Kidney (tissue), 14 donors: ENCODE data around the gene TRIM9. TPM values are rescaled to one million over a fixed set of nuclear protein-coding genes. Genes with fewer than 3 reads are reported as not detected.

Experiments
- DNase-seq, 5 donors: peaks; one replicate each; pipeline ENCODE4 v3.0.0-alpha.2; 2013 to 2020
- FAIRE-seq: peaks from 2 replicates; lab custom pipeline; 2012; peaks lifted over from hg19 to GRCh38; lab: Jason Lieb, UNC
- H3K27ac ChIP-seq, 2 donors: one replicate each; pipeline ENCODE4 v1.7.0; 2013; ENCODE audit warnings: low read depth in 2 of 2, low read length in 2 of 2, inconsistent platforms in 1 of 2
- H3K27me3 ChIP-seq: one replicate; pipeline ENCODE4 v1.7.1; 2013; ENCODE audit warnings: low read length, inconsistent platforms; ENCODE audit not compliant: control insufficient read depth, insufficient read depth
- H3K36me3 ChIP-seq, 3 donors: one replicate each; pipeline versions ENCODE4 v1.7.0 to v1.7.1; 2013; ENCODE audit warnings: low read length in 3 of 3, control low read depth in 1 of 3, inconsistent platforms in 1 of 3; ENCODE audit not compliant: insufficient read depth in 3 of 3, control insufficient read depth in 2 of 3
- H3K4me1 ChIP-seq, 3 donors: one replicate each; pipeline versions ENCODE4 v1.7.0 to v1.7.1; 2013; ENCODE audit warnings: low read length in 3 of 3, inconsistent platforms in 1 of 3, low read depth in 1 of 3; ENCODE audit not compliant: control insufficient read depth in 2 of 3, insufficient read depth in 2 of 3
- H3K4me3 ChIP-seq, 3 donors: one replicate each; pipeline versions ENCODE4 v1.7.0 to v1.8.1; 2013; ENCODE audit warnings: low read length in 3 of 3, control low read depth in 1 of 3, inconsistent platforms in 1 of 3
- H3K9ac ChIP-seq, 3 donors: one replicate each; pipeline versions ENCODE4 v1.7.0 to v1.7.1; 2013; ENCODE audit warnings: low read length in 3 of 3, control low read depth in 1 of 3, inconsistent platforms in 1 of 3
- H3K9me3 ChIP-seq, 3 donors: one replicate each; pipeline versions ENCODE4 v1.7.0 to v1.7.1; 2013; ENCODE audit warnings: low read length in 3 of 3, control low read depth in 1 of 3, inconsistent platforms in 1 of 3; ENCODE audit not compliant: control insufficient read depth in 2 of 3, insufficient read depth in 1 of 3
- intact Hi-C: fragments of 100-400 bp; cut with DNase I; formaldehyde crosslinking; loops from one replicate; pipeline ENCODE4 v1.11.1; 2022
- polyA plus RNA-seq: library from polyadenylated mRNA; stranded (reverse); fragments of 350-450 nt; fragmentation: Illumina TruSeq; extraction: RNeasy Lipid Tissue Mini Kit (QIAGEN cat#74804); gene quantifications from one replicate; pipeline ENCODE4 v1.2.3, GENCODE V29; 2014; ENCODE audit warnings: low read depth, low replicate concordance; ENCODE audit not compliant: insufficient read depth
- total RNA-seq: library from RNA; stranded (reverse); fragmentation: NEBNext Ultra II Directional; extraction: Animal tissue kit (Norgen Biotek cat#: 25700); gene quantifications from one replicate; pipeline ENCODE4 v1.2.1, GENCODE V29; 2021
- TF ChIP-seq, protein P1 (sequence below): IDR thresholded peaks from 3 replicates; pipeline ENCODE4 v1.5.1; 2012; ENCODE audit warnings: mild to moderate bottlenecking, moderate library complexity, borderline replicate concordance; ENCODE audit not compliant: insufficient read depth; ENCODE audit errors: extremely low read depth
- donor health status: control.
- donor health status: control.
- donor health status: control.
- donor health status: control.
- donor health status: control.
- donor health status: DM: yes; HTN: yes; CAD: no.
- donor health status: Normal renal cell carcinoma (clear cell type).

TRIM9 gene
- total and polyA plus RNA-seq, 2 donors from 2014 or later = 0.67 to 2.0 TPM

DNA sequence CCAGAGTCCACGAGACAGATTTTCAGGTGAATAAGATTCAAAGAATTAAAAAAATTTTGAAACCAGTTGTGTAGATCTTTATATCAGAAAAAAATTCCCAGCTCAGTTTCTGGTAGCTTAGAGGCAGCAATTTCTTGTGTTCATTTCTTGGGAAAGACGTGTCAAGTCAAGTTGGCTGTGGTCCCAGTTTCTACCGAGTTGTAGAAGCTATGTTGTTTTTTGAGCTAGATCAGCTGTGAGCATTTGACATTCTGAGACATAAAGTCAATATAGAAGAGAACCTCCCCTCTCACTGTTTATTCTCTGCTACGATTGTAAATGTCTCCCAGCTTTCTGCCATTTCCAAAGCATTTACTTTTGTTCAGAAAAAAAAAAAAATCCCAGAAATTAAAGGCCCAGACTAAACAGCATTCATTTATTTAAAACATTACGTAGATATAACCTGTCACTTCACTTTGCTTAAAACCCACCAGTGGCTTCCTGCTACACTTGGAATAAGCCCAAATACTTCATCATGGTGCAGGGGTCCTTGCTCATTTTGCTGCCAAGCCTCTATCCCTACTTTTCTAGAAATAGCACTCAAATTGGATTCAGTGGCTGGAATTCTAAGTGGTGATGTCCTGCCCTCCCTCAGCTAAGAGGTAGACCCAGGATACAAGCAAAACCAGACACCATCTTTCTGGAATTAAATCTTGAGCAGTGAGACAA, 130.1 kb downstream of the TRIM9 start:
- H3K9me3 ChIP-seq = no peaks in the 10 kb centered on the region
- peak overlapping the region in 1 of 2 donors; percentile 37 for H3K27ac ChIP-seq
- H3K4me1 ChIP-seq = peaks cover 0 to 7% (median 0%) of the 10 kb centered on the region in 3 donors
- no peak overlapping the region for H3K4me3 ChIP-seq
- TF ChIP-seq, protein P1, sequence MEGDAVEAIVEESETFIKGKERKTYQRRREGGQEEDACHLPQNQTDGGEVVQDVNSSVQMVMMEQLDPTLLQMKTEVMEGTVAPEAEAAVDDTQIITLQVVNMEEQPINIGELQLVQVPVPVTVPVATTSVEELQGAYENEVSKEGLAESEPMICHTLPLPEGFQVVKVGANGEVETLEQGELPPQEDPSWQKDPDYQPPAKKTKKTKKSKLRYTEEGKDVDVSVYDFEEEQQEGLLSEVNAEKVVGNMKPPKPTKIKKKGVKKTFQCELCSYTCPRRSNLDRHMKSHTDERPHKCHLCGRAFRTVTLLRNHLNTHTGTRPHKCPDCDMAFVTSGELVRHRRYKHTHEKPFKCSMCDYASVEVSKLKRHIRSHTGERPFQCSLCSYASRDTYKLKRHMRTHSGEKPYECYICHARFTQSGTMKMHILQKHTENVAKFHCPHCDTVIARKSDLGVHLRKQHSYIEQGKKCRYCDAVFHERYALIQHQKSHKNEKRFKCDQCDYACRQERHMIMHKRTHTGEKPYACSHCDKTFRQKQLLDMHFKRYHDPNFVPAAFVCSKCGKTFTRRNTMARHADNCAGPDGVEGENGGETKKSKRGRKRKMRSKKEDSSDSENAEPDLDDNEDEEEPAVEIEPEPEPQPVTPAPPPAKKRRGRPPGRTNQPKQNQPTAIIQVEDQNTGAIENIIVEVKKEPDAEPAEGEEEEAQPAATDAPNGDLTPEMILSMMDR = no peak
- DNase-seq (peak in 3 of 5 donors; percentile 75 to 98 (median 92)), FAIRE-seq (peak; percentile 46)
- no peaks in the 10 kb centered on the region for H3K36me3 ChIP-seq
- H3K27me3 ChIP-seq = no peaks in the 10 kb centered on the region
- intact Hi-C loops = no loop called here
- H3K9ac ChIP-seq = no peak overlapping the region

DNA sequence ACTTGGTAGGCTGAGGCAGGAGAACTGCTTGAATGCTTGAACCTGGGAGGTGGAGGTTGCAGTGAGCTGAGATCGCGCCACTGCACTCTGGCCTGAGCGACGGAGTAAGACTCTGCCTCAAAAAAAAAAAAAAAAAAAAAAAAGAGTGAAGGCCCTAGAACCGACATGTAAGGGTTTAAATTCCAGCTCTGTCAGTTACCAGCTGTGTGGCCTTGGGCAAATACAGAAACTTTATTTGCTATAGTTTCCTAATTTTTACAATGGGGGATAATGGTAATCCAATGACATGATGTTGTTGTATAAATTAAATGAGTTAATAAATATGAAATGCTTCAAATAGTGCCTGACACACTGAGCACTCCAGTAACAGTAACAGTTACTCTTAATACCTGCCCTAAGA, 131.0 kb downstream of the TRIM9 start:
- no peaks in the 10 kb centered on the region for H3K36me3 ChIP-seq
- TF ChIP-seq, protein P1 = no peak
- no peak for DNase-seq
- H3K9ac ChIP-seq = no peak overlapping the region
- H3K27me3 ChIP-seq = no peaks in the 10 kb centered on the region
- peaks cover 0 to 7% (median 0%) of the 10 kb centered on the region in 3 donors for H3K4me1 ChIP-seq
- no peaks in the 10 kb centered on the region for H3K9me3 ChIP-seq
- no peak overlapping the region for H3K27ac ChIP-seq
- intact Hi-C loops = no loop called here
- no peak for FAIRE-seq
- no peak overlapping the region for H3K4me3 ChIP-seq

DNA sequence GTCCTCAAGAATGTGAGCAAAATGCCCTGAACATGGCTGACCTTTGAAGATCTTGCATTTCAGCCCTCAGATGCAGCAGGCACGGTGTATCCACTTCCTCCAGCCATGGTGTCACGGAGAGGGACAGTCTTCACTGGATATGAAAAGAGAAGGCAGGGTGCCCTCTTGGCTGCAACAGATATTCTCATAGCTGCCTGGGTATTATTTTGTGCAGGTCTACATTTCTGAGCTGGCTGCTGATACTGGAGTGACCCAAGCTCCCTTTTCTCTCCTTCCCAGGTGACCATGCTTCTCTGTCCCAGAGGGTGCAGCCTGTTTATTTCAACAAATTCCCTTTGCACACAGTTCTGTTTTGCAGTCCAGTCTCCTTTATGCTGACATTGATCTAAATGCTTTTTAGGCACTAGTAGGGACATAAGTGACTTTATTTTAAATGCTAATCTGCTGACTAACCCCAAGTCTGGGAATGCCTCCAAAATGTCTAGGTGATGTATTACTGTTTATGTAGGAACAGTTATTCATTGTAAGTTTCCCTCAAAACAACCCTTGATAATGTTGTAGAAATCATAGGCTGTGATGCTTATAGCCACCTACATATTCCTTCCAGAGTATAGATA, 133.2 kb downstream of the TRIM9 start:
- H3K9me3 ChIP-seq = no peaks in the 10 kb centered on the region
- DNase-seq = peak in 2 of 5 donors; percentile 80 to 95
- no peaks in the 10 kb centered on the region for H3K36me3 ChIP-seq
- H3K27me3 ChIP-seq = no peaks in the 10 kb centered on the region
- peak overlapping the region; percentile 44 to 92 for H3K27ac ChIP-seq
- peaks cover 0 to 7% (median 0%) of the 10 kb centered on the region in 3 donors for H3K4me1 ChIP-seq
- H3K9ac ChIP-seq = peak overlapping the region in 1 of 3 donors; percentile 15
- peak; percentile 67 for FAIRE-seq
- H3K4me3 ChIP-seq = peak overlapping the region; percentile 2 to 63 (median 4)
- TF ChIP-seq, protein P1 = no peak
- intact Hi-C loops = no loop called here
